Body of pancreas (tissue), 4 donors: Measurements from ENCODE around the gene WDR37. TPM values are rescaled to one million over a fixed set of nuclear protein-coding genes. Genes with fewer than 3 reads are reported as not detected.

Experiments used
- ATAC-seq: fragments of 150-250 bp; one replicate; pipeline ENCODE4 v1.9.1; 2016
- DNase-seq, 4 donors: peaks; one replicate each; pipeline ENCODE4 v3.0.0-alpha.2; 2019
- H3K27ac ChIP-seq, 4 donors: fragments of 200-600 bp; sonication (generic); 1 replicate in 3 of 4; 2 replicates in 1 of 4; pipeline versions ENCODE4 v1.5.1 to v1.6.1; 2016 to 2019; ENCODE audit warnings: mild to moderate bottlenecking in 1 of 4, mixed read lengths in 1 of 4, moderate library complexity in 1 of 4
- H3K27me3 ChIP-seq, 2 donors: fragments of 200-600 bp; sonication (generic); one replicate each; pipeline ENCODE4 v1.6.0; 2016; ENCODE audit warnings: mild to moderate bottlenecking in 1 of 2
- H3K36me3 ChIP-seq, 2 donors: fragments of 200-600 bp; sonication (generic); replicated peaks in 1 of 2; 2 replicates each; pipeline ENCODE4 v1.5.1; 2016; ENCODE audit warnings: low read depth in 2 of 2; ENCODE audit not compliant: insufficient read depth in 1 of 2
- H3K4me1 ChIP-seq: fragments of 200-600 bp; sonication (generic); one replicate; pipeline ENCODE4 v1.6.0; 2016
- H3K4me3 ChIP-seq, 2 donors: fragments of 200-600 bp; sonication (generic); 1 replicate in 1 of 2; 2 replicates in 1 of 2; pipeline ENCODE4 v1.5.1; 2016 to 2019
- H3K9me3 ChIP-seq, 3 donors: fragments of 200-600 bp; sonication (generic); 1 replicate in 2 of 3; 2 replicates in 1 of 3; pipeline ENCODE4 v1.5.1; 2016
- POLR2A ChIP-seq, 3 donors: fragments of 450-650 bp; IDR thresholded peaks; one replicate each; pipeline ENCODE4 v1.6.1; 2016; ENCODE audit warnings: antibody characterized with exemption in 3 of 3, mild to moderate bottlenecking in 2 of 3
- WGBS, 2 donors: methylation state at CpG; one replicate each; pipeline ENCODE4 v1.1.5; 2017; 5-methylcytosine and 5-hydroxymethylcytosine counted together
- intact Hi-C: fragments of 100-400 bp; cut with DNase I; formaldehyde crosslinking; loops from one replicate; pipeline ENCODE4 v1.15.1; 2023
- total RNA-seq, 2 donors: library from RNA; depleted of rRNA; stranded (reverse); fragments of >200 nt; gene quantifications; one replicate each; pipeline ENCODE4 v1.1.0, GENCODE V29; 2016
- TF ChIP-seq, protein P1 (sequence below), 7 experiments: fragments of 450-650 bp in 4 of 7; fragments of 200-600 bp in 3 of 7; sonication (generic) in 3 of 7; IDR thresholded peaks; one replicate each; pipeline ENCODE4 v1.5.1; 2016 to 2019; ENCODE audit warnings: antibody characterized with exemption in 7 of 7

WDR37 gene
- total RNA-seq, 2 donors from 2014 or later = 9.9 to 14.3 TPM

DNA sequence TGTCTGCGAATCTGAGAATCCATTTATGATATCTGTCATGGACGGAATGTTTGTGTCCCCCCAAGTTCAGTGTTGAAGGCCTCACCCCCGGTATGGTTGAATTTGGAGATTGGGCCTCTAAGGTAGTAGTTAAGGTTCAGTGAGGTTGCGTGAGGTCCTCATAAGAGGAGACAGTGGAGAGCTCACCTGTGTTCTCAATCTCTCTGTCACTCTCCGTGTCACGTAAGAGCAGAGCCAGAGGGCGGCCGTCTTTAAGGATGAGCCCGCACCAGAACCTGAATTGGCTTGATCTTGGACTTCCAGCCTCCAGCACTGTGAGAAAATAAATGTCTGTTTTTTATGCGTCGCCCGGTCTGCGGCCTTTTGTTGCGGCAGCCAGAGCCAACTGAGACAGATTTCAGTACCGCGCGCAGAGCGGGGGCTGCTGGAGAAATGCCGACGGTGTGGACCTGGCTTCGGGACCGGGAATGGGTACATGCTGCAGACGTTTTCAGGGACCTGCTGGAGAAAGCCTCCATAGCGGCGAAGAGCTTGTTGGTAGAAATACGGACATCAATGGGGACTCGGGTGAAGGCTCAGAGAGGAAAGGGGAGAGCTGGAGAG, 40.2 kb downstream of the WDR37 start:
- H3K27me3 ChIP-seq = no peaks in the 10 kb centered on the region
- H3K4me3 ChIP-seq = no peak overlapping the region
- TF ChIP-seq POLR2A (IDR thresholded peaks at IDR 0.05) = no peak
- TF ChIP-seq, protein P1, sequence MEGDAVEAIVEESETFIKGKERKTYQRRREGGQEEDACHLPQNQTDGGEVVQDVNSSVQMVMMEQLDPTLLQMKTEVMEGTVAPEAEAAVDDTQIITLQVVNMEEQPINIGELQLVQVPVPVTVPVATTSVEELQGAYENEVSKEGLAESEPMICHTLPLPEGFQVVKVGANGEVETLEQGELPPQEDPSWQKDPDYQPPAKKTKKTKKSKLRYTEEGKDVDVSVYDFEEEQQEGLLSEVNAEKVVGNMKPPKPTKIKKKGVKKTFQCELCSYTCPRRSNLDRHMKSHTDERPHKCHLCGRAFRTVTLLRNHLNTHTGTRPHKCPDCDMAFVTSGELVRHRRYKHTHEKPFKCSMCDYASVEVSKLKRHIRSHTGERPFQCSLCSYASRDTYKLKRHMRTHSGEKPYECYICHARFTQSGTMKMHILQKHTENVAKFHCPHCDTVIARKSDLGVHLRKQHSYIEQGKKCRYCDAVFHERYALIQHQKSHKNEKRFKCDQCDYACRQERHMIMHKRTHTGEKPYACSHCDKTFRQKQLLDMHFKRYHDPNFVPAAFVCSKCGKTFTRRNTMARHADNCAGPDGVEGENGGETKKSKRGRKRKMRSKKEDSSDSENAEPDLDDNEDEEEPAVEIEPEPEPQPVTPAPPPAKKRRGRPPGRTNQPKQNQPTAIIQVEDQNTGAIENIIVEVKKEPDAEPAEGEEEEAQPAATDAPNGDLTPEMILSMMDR (IDR thresholded peaks at IDR 0.05) = no peak
- no peak for DNase-seq
- intact Hi-C loops = no loop called here
- H3K4me1 ChIP-seq = no peaks in the 10 kb centered on the region
- H3K27ac ChIP-seq = no peak overlapping the region
- ATAC-seq = no peak
- 91 to 92% methylated on average over 27 of the region's 27 CpGs for WGBS, 2 donors
- peaks cover 5 to 17% of the 10 kb centered on the region in 2 donors for H3K36me3 ChIP-seq
- H3K9me3 ChIP-seq = no peaks in the 10 kb centered on the region

DNA sequence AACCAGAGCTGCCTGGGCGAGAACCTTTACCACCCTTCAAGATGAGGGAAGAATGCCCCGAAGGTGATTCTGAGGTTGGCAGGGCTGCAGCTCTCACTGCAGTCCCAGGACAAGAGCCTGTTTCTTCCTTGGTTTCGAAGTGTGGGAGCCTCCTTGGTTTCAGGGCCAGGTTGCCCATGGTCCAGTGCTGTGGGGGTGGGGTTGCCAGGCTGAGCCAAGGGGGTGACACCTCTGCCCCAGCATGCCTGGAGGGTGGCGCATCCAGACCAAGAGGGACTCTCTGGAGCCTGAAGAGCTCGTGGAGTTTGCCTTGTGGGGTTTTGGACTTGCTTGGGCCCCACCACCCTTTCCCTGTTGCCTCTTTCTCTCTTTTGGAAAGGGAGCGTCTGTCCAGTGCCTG, 41.3 kb downstream of the WDR37 start:
- DNase-seq = no peak

DNA sequence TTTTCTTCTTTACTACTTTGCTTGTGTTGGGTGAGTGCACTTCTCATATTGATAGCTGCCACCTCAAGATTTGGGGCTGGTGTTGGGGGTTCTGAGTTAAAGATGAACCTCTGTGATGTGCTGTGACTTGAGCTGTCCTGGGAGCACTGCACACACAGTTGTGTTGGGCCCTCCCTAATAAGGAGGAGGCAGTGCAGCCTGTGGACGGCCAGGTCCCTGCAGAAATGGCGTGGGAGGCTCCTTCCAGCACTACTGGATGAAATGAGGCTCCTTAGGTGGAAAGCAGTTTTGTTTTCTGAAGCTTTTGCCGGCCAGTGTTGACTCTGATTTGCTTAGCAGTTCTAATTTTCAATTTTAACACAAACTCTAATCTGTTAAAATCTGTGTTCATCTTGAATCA, 44.0 kb downstream of the WDR37 start:
- no peak for TF ChIP-seq POLR2A (IDR thresholded peaks at IDR 0.05)
- TF ChIP-seq, protein P1 (IDR thresholded peaks at IDR 0.05) = no peak
- Histone ChIP-seq H3K4me3 (no peak overlapping the region), H3K9me3 (no peaks in the 10 kb centered on the region), H3K27ac (no peak overlapping the region), H3K4me1 (no peaks in the 10 kb centered on the region), H3K27me3 (no peaks in the 10 kb centered on the region), H3K36me3 (peaks cover 5 to 19% of the 10 kb centered on the region in 2 donors)
- WGBS, 2 donors = 85 to 92% methylated on average over 1 to 3 of the region's 3 CpGs
- DNase-seq = no peak
- intact Hi-C loops = no loop called here
- no peak for ATAC-seq

More for the DNA sequence above, 41.3 kb downstream of the WDR37 start:
- Histone ChIP-seq H3K27ac (no peak overlapping the region), H3K4me3 (no peak overlapping the region), H3K27me3 (no peaks in the 10 kb centered on the region), H3K9me3 (no peaks in the 10 kb centered on the region), H3K4me1 (no peaks in the 10 kb centered on the region), H3K36me3 (peaks cover 5 to 17% of the 10 kb centered on the region in 2 donors)
- intact Hi-C loops = no loop called here
- no peak for ATAC-seq
- WGBS, 2 donors = 89 to 93% methylated on average over 3 to 6 of the region's 6 CpGs
- TF ChIP-seq POLR2A (IDR thresholded peaks at IDR 0.05) = no peak
- TF ChIP-seq, protein P1 (IDR thresholded peaks at IDR 0.05) = no peak

DNA sequence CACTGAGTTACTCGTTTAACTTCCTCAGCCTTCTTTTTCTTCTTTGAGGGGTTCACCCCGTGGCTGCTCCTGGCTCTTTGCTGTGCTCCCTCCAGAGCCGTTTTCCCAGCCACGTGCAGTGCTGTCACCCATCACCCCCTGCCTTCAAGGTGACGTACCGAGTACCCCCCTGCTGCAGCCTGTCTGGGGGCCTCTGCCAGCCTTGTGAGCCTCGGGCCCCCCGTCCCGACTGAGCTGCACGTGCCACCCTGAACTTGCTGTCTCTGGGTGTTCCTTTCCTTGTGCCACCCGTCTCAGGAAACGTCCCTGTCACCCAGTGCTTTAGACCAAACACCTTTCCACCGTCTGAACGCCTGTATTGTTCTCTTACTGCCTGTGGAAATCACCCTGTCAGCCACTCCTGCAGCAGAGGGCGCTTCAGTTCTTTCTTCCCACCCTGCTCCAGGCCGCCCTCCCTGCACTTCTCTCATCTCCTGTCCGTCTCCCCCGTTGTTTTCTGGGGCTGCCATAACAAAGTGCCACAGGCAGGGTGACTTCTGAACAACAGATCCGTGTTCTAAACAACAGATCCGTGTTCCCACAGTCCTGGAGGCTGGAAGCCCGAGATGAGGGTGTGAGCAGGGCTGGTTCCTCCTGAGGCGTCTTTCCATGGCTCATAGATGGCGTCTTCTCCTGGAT, 44.6 kb downstream of the WDR37 start:
- Histone ChIP-seq H3K9me3 (no peaks in the 10 kb centered on the region), H3K4me3 (no peak overlapping the region), H3K4me1 (no peaks in the 10 kb centered on the region), H3K27me3 (no peaks in the 10 kb centered on the region), H3K27ac (no peak overlapping the region), H3K36me3 (peaks cover 5 to 21% of the 10 kb centered on the region in 2 donors)
- TF ChIP-seq, protein P1 (IDR thresholded peaks at IDR 0.05) = no peak
- TF ChIP-seq POLR2A (IDR thresholded peaks at IDR 0.05) = no peak
- intact Hi-C loops = no loop called here
- DNase-seq = no peak
- no peak for ATAC-seq
- 77 to 78% methylated on average over 23 of the region's 23 CpGs for WGBS, 2 donors
